ENCODE results near the gene SLC8A3.

- no peak for TF ChIP-seq CTCF (IDR thresholded peaks at IDR 0.05)
- no peak for TF ChIP-seq POLR2A (IDR thresholded peaks at IDR 0.05)
Observed at GRCh38 chr14:70193396-70193795, 4.6 kb upstream of the SLC8A3 start.

All from uterus (tissue), 2 donors.